HEK293 (cell line): ENCODE results near the gene LEP.

Experiments
- ZNF133 ChIP-seq: fragments of 450-650 bp; formaldehyde crosslinking; IDR thresholded peaks from 2 replicates; pipeline ENCODE4 v1.5.1; 2016; ENCODE audit warnings: missing biosample characterization, missing genetic modification characterization
- ZNF140 ChIP-seq: fragments of 450-650 bp; formaldehyde crosslinking; IDR thresholded peaks from 2 replicates; pipeline ENCODE4 v1.5.1; 2016; ENCODE audit warnings: missing biosample characterization, missing genetic modification characterization
- ZNF324 ChIP-seq: fragments of 450-650 bp; formaldehyde crosslinking; IDR thresholded peaks from 2 replicates; pipeline ENCODE4 v1.5.1; 2016; ENCODE audit warnings: missing biosample characterization, missing genetic modification characterization
- ZNF426 ChIP-seq: fragments of 450-650 bp; formaldehyde crosslinking; IDR thresholded peaks from 2 replicates; pipeline ENCODE4 v1.5.1; 2017; ENCODE audit warnings: missing biosample characterization, missing genetic modification characterization, mild to moderate bottlenecking, inconsistent platforms, moderate library complexity
- ZNF623 ChIP-seq: fragments of 450-650 bp; formaldehyde crosslinking; IDR thresholded peaks from 2 replicates; pipeline ENCODE4 v1.5.1; 2016; ENCODE audit warnings: missing biosample characterization, missing genetic modification characterization
- TF ChIP-seq, protein P1 (sequence below): fragments of 450-650 bp; formaldehyde crosslinking; IDR thresholded peaks from 2 replicates; pipeline ENCODE4 v1.5.1; 2016; ENCODE audit warnings: missing biosample characterization, missing genetic modification characterization
- TF ChIP-seq, protein P2 (sequence below): fragments of 450-650 bp; IDR thresholded peaks from 2 replicates; pipeline ENCODE4 v1.5.1; 2018; ENCODE audit warnings: missing biosample characterization, mild to moderate bottlenecking, missing genetic modification characterization
- TF ChIP-seq, protein P3 (sequence below): fragments of 450-650 bp; formaldehyde crosslinking; IDR thresholded peaks from 2 replicates; pipeline ENCODE4; 2016; ENCODE audit warnings: missing biosample characterization, missing genetic modification characterization

DNA sequence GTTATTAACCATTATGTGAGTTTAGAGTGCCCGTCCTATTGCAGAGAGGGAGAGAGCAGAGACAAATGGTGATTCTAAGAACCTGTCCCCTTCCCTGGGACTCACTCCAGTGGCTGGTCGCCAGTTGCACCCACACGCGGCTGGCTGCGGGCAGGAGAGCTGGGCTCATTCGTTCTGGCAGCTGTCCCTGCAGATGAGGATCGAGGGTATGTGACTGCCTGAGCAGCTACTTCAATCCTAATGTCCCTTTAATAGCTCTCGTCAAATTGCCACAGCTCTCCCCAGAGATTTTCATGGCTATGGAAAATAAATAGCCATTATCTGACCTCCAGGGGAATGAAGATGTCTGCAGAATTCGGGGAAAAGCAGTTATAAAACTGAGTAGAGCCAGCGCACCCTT is 61.1 kb downstream of the LEP start:
- TF ChIP-seq, protein P1, sequence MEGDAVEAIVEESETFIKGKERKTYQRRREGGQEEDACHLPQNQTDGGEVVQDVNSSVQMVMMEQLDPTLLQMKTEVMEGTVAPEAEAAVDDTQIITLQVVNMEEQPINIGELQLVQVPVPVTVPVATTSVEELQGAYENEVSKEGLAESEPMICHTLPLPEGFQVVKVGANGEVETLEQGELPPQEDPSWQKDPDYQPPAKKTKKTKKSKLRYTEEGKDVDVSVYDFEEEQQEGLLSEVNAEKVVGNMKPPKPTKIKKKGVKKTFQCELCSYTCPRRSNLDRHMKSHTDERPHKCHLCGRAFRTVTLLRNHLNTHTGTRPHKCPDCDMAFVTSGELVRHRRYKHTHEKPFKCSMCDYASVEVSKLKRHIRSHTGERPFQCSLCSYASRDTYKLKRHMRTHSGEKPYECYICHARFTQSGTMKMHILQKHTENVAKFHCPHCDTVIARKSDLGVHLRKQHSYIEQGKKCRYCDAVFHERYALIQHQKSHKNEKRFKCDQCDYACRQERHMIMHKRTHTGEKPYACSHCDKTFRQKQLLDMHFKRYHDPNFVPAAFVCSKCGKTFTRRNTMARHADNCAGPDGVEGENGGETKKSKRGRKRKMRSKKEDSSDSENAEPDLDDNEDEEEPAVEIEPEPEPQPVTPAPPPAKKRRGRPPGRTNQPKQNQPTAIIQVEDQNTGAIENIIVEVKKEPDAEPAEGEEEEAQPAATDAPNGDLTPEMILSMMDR (tag by site-specific recombination) = no peak
- no peak for TF ChIP-seq ZNF133 (tag by site-specific recombination)
- no peak for TF ChIP-seq ZNF140
- TF ChIP-seq ZNF623 = no peak
- TF ChIP-seq, protein P2, sequence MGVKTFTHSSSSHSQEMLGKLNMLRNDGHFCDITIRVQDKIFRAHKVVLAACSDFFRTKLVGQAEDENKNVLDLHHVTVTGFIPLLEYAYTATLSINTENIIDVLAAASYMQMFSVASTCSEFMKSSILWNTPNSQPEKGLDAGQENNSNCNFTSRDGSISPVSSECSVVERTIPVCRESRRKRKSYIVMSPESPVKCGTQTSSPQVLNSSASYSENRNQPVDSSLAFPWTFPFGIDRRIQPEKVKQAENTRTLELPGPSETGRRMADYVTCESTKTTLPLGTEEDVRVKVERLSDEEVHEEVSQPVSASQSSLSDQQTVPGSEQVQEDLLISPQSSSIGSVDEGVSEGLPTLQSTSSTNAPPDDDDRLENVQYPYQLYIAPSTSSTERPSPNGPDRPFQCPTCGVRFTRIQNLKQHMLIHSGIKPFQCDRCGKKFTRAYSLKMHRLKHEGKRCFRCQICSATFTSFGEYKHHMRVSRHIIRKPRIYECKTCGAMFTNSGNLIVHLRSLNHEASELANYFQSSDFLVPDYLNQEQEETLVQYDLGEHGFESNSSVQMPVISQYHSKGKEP (tag by site-specific recombination) = no peak
- no peak for TF ChIP-seq ZNF426
- TF ChIP-seq ZNF324 (tag by site-specific recombination) = no peak
- TF ChIP-seq, protein P3, sequence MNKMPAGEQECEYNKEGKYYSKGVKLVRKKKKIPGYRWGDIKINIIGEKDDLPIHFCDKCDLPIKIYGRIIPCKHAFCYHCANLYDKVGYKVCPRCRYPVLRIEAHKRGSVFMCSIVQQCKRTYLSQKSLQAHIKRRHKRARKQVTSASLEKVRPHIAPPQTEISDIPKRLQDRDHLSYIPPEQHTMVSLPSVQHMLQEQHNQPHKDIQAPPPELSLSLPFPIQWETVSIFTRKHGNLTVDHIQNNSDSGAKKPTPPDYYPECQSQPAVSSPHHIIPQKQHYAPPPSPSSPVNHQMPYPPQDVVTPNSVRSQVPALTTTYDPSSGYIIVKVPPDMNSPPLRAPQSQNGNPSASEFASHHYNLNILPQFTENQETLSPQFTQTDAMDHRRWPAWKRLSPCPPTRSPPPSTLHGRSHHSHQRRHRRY (tag by site-specific recombination) = no peak
